Ecto neural progenitor cell (in vitro differentiated cells): ENCODE results near the gene KDM5C.
"Not testable (repeated sequence)": the region's sequence is repeated elsewhere in the genome, so short reads cannot be mapped to it uniquely, and the experiment has no call there.

Source experiments
- DNase-seq: peaks from one replicate; pipeline ENCODE4 v3.0.0-alpha.2; 2018; ENCODE audit warnings: low spot score

Gene KDM5C

GRCh38 chrX:53190363-53190960 lies 34.5 kb downstream of the KDM5C start:
- no peak for DNase-seq

DNA sequence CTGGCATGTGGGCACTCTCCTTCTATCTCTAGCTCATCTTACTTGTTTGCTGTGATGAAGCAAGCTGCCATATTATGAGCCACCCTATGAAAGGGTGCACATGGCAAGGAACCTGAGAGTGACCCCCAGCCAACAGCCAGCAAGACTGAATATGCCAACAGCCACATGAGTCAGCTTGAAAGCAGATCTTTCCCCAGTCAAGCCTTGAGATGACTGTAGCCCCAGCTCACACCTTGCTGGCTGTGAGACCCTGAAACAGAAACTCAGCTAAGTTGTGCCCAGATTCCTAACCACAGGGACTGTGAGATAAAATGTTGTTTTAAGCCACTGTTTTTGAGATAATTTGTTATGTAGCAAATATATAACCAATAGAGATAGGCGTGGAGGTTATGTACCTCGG lies 36.2 kb downstream of the KDM5C start:
- DNase-seq, result no peak

DNA sequence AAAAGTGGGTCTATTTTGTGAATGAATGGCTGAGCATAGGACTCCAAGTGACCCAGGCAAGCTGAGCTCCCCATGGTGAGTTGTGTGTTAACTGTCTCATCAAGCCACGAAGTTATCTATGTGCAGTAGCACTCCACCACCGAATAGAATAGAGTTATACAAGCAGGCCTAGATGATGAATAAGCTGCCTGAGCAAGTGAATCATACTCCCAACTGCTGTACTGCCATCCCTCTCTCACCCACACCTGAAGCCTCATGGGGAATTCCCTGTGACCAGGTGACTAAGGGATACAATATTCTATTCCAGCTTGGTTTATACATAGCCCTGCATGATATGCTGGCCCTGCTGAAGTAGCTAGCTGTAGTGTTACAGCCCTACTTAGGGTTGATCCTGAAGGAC lies 38.7 kb downstream of the KDM5C start:
- DNase-seq, result no peak

GRCh38 chrX:53184836-53185235 lies 40.2 kb downstream of the KDM5C start:
- no peak for DNase-seq

GRCh38 chrX:53171356-53171755 lies 53.7 kb downstream of the KDM5C start:
- DNase-seq, result no peak

- DNase-seq, result no peak
These were observed 58.9 kb downstream of the KDM5C start for GRCh38 chrX:53166103-53166502.

DNA sequence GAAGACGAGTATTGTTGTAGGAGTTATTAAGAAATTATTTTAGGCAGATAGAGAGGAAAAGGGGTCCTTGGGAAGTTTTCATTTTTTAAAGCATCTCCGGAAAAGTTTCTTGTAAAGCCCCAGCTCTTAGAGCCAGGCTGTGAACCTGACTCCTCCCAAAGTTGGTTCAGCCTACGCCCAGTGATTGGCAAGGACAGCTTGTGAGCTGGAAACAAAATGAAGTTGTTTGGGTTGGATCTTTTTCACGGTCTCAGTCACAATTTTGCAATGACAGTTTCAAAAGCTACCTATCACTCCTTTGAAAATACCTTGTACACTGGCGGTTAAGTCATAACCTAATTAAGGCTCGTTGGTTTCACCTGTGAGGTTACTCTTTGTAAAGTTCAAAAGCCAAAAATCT lies 60.4 kb downstream of the KDM5C start:
- DNase-seq, result not testable (repeated sequence)

- no peak for DNase-seq
These were observed 61.6 kb downstream of the KDM5C start for GRCh38 chrX:53163436-53163835.

DNA sequence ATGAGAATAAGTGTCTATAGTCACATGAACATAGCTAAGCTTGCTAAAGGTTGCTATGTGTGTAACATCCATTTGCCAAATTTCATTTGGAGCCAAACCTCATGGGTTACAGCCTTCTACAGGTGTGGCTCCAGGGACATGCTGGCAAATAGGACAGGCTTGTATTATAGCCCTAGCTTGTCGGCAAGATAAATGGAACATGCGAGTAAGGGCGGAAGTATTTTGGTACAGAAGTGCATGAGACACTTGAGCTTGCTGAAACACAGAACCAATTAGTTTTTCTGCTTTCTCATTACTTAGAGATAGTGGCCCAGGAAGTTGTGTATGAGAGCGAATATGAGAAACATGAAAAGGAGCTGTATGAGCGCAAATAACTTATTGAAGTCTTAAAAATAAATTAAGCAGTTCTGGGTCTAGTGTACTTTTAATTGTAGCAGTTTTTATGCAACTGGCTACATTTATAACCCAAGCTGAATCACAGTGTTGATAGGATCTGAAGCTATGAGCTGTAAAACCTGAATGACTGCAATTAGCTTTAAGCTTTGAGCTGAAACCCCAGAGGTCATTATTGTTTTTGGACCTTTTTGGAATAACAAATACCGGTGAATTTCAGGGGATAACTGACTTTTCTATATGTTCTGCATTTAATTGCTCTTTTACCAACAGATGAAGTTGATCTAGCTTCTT lies 64.6 kb downstream of the KDM5C start:
- DNase-seq, result no peak

DNA sequence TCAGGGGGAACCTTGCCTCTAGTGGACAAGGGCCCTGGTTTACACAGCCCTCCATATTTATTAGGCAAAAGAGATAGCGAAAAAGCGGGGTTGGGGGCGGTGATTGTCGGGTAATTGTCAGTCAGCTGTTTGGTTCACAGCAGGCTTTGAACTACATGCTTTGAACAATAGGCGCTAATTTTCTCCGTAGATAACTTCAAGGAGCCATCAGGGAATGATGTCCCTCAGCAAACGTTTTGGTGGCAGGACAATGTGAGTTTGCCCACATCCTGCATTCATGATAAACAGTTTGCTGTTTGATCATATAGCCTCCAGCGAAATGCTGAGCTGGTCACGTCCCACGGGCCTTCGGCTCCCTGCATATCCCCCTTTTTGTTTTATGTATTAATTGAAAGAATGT lies 65.8 kb downstream of the KDM5C start:
- DNase-seq, result no peak

- no peak for DNase-seq
These were observed 68.8 kb downstream of the KDM5C start for GRCh38 chrX:53156207-53156596.

DNA sequence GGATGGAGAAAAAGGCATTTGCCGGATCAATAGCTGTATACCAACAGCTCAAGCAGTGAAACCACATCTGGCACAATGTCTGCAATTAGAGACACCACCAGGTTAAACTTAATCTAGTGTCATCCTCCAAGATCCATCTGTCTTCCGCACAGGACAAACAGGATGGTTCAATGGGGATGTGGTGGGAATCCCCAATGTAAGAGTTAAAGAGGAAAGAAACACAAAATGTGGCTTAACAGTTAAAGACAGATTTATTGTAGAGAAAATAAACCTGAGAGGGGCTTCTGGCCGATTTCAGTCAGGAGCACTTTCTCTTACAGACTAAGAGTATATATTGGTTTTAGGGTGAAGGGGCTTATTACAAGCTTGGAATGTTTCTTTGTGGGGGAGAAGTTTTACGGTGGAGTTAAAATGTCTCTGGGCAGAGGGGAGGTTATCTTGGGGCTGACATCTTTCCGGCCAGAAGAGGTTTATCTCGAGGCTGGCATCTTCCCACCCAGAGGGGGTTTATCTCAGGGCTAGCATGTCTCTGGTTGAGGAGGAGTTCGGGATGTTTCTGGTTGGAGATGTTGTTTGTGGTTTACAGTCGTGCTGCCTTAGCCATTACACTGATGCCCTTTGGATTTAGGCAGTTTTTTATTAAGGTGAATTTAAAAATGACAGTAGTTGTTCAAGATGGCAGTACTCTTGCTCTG lies 69.3 kb downstream of the KDM5C start:
- no peak for DNase-seq

- DNase-seq, result no peak
These were observed 71.4 kb downstream of the KDM5C start for GRCh38 chrX:53153581-53153980.
